Panc1 (cell line): ENCODE measurements around the gene LILRB3.
A peak's percentile ranks its signal among the peaks of the same experiment; 100 is the strongest.

ENCODE experiments used
- POLR2AphosphoS5 ChIP-seq: IDR thresholded peaks from 2 replicates; pipeline ENCODE4 v1.6.1; 2012; ENCODE audit warnings: mild to moderate bottlenecking, low read depth, low read length, moderate library complexity
- REST ChIP-seq, 2 experiments: IDR thresholded peaks; 2 replicates each; pipeline ENCODE4 v1.6.1; 2011 to 2012; ENCODE audit warnings: low read depth in 2 of 2, control low read depth in 1 of 2, low read length in 1 of 2, mild to moderate bottlenecking in 1 of 2, moderate library complexity in 1 of 2; ENCODE audit not compliant: insufficient read depth in 1 of 2
- SIN3A ChIP-seq: IDR thresholded peaks from 2 replicates; pipeline ENCODE4 v1.6.1; 2012; ENCODE audit warnings: low read depth, mild to moderate bottlenecking, low read length, moderate library complexity, borderline replicate concordance; ENCODE audit not compliant: insufficient read depth
- TCF7L2 ChIP-seq: IDR thresholded peaks from 2 replicates; pipeline ENCODE4 v1.6.1; 2011; ENCODE audit warnings: mild to moderate bottlenecking, low read depth, low read length, inconsistent platforms
- TF ChIP-seq, protein P1 (sequence below): fragments of 450-650 bp; IDR thresholded peaks from 2 replicates; pipeline ENCODE4 v1.5.1; 2017; ENCODE audit warnings: mild to moderate bottlenecking

- peak; percentile 48 for TF ChIP-seq POLR2AphosphoS5
- TF ChIP-seq, protein P1, sequence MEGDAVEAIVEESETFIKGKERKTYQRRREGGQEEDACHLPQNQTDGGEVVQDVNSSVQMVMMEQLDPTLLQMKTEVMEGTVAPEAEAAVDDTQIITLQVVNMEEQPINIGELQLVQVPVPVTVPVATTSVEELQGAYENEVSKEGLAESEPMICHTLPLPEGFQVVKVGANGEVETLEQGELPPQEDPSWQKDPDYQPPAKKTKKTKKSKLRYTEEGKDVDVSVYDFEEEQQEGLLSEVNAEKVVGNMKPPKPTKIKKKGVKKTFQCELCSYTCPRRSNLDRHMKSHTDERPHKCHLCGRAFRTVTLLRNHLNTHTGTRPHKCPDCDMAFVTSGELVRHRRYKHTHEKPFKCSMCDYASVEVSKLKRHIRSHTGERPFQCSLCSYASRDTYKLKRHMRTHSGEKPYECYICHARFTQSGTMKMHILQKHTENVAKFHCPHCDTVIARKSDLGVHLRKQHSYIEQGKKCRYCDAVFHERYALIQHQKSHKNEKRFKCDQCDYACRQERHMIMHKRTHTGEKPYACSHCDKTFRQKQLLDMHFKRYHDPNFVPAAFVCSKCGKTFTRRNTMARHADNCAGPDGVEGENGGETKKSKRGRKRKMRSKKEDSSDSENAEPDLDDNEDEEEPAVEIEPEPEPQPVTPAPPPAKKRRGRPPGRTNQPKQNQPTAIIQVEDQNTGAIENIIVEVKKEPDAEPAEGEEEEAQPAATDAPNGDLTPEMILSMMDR = no peak
- no peak for TF ChIP-seq TCF7L2
- no peak for TF ChIP-seq REST (IDR thresholded peaks at IDR 0.05; ENCODE audit: insufficient read depth in 1 of 2, low read depth in 2 of 2, low read length in 1 of 2)
- no peak for TF ChIP-seq SIN3A
Measured at GRCh38 chr19:54178581-54179261, 44.1 kb downstream of the LILRB3 start.
